ENCODE measurements around the gene RPAIN.
A peak's percentile ranks its signal among the peaks of the same experiment; 100 is the strongest.

DNA sequence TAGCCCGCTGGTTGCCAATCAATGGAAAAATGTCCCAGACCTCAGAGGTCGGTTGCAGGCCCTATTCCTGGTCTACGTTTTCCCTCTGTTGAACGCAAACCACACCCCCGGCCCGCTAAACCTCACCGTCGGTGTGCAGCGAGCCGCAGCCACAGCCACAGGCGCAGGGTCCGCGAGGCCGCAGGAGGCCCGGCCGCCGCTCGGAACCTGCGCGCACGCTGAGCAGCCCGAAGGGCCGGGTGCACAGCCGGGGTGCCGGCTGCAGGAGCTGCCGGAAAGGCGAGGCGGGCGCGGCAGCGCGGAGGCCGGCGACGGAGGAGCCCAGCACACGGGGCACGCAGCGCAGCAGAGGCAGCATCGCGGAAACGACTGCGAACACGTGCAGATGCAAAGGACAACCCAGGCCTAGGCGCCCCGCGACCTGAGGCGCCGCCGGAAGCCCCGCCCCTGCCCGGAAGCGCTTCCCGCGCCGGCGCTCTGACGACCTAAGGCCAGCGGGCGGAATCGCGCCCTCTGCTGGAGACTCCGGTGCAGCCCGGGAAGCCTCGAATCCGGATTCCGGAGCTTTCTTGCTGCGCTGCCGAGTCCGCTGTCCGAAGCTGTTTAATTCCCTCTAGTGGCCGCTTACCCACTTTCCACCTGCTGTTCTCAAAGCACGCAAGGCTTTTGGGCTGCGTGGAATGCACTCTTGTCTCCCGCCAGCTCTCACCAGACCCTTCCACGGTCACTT, 18.9 kb downstream of the RPAIN start, which contains the start of gene C1QBP:
- TF ChIP-seq, protein P1, sequence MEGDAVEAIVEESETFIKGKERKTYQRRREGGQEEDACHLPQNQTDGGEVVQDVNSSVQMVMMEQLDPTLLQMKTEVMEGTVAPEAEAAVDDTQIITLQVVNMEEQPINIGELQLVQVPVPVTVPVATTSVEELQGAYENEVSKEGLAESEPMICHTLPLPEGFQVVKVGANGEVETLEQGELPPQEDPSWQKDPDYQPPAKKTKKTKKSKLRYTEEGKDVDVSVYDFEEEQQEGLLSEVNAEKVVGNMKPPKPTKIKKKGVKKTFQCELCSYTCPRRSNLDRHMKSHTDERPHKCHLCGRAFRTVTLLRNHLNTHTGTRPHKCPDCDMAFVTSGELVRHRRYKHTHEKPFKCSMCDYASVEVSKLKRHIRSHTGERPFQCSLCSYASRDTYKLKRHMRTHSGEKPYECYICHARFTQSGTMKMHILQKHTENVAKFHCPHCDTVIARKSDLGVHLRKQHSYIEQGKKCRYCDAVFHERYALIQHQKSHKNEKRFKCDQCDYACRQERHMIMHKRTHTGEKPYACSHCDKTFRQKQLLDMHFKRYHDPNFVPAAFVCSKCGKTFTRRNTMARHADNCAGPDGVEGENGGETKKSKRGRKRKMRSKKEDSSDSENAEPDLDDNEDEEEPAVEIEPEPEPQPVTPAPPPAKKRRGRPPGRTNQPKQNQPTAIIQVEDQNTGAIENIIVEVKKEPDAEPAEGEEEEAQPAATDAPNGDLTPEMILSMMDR (IDR thresholded peaks at IDR 0.05), result peak; percentile 98
- TF ChIP-seq POLR2A (IDR thresholded peaks at IDR 0.05) (peak in 1 of 2 donors; percentile 40), POLR2AphosphoS5 (IDR thresholded peaks at IDR 0.05; ENCODE audit: insufficient read depth in 1 of 2, low read depth in 1 of 2) (peak; percentile 80 to 94)
